ENCODE measurements around the gene CRABP2.

DNA sequence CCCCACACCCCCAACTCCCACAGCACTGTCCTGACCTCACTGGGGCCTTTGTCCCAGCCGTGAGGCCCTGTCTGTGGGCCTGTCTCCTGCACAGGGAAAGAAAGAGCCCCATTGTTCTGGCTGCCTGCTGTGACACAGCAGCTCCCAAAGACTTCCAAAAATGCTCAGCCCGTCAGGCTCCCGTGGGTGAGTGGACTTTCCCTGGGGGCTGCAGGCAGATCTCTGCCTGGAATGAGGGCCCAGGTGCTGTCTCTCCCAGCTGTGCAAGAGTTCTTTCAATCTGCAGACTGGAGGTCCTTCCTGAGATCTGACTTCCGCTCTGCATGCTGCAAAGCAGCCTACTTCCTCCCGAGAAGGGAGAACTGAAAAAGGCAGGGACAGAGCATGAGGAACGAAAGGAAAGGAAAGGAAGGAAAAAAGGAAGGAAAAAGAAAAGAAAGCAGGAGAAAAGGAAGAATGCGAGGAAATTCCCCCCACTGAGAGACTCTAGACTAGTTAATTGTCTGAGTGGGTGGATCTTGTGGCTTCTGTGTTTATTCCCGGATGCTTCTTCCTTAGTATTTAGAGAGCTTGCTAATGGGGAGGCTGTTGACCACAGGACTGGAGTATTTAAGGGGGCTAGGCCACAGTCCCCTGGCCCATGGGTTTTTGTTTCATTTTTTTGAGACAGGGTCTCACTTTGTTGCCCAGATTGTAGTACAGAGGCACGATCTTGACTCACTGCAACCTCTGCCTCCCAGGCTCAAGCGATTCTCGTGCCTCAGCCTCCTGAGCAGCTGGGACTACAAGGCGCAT is 43.2 kb downstream of the CRABP2 start:
- TF ChIP-seq POLR2A (IDR thresholded peaks at IDR 0.05), result no peak
- TF ChIP-seq, protein P1, sequence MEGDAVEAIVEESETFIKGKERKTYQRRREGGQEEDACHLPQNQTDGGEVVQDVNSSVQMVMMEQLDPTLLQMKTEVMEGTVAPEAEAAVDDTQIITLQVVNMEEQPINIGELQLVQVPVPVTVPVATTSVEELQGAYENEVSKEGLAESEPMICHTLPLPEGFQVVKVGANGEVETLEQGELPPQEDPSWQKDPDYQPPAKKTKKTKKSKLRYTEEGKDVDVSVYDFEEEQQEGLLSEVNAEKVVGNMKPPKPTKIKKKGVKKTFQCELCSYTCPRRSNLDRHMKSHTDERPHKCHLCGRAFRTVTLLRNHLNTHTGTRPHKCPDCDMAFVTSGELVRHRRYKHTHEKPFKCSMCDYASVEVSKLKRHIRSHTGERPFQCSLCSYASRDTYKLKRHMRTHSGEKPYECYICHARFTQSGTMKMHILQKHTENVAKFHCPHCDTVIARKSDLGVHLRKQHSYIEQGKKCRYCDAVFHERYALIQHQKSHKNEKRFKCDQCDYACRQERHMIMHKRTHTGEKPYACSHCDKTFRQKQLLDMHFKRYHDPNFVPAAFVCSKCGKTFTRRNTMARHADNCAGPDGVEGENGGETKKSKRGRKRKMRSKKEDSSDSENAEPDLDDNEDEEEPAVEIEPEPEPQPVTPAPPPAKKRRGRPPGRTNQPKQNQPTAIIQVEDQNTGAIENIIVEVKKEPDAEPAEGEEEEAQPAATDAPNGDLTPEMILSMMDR (IDR thresholded peaks at IDR 0.05), result no peak
